NCI-H1417 (cell line): ENCODE results near the gene LSM11.
A peak's percentile ranks its signal among the peaks of the same experiment; 100 is the strongest.

Source experiments
- DNase-seq, 3 experiments: peaks; one replicate each; lab custom pipeline; 2025; lab: John Stamatoyannopoulos, UW

The LSM11 gene

DNA sequence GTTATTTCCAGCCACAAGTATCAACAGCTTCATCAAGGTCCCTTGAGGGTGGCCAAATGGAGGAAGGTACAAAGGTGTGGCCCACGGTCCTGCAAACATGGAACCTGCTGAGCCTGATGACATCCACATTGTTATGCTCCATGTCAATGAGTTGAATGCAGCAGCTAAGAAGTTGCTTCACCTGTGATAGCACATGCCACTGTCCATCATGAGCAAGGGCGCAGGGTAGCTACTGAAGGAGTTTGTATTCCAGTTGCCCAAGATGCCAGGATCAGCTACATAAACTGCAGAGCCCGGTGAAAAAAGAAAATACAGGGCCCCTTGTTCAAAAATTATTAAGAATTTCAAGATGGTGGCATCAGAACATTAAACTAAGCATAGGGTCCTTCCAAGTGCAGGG is 24.2 kb downstream of the LSM11 start:
- DNase-seq, result no peak

DNA sequence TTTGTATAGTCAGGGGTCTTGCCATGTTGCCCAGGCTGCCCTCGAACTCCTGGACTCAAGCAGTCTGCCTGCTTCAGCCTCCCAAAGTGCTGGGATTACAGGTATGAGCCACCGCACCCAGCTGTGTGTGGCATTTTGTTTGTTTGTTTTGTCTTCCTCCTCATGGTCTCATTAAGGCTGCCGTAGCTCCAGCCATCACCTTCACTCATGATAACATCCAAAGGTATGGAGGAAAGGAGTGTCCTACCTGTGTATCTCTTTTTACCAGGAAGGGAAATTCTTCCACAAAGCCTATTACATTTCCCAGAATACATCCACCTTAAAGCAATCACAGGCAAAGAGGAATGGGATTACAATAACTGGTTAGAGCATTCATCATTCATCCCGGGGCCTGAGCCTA is 27.2 kb downstream of the LSM11 start:
- DNase-seq, result no peak

DNA sequence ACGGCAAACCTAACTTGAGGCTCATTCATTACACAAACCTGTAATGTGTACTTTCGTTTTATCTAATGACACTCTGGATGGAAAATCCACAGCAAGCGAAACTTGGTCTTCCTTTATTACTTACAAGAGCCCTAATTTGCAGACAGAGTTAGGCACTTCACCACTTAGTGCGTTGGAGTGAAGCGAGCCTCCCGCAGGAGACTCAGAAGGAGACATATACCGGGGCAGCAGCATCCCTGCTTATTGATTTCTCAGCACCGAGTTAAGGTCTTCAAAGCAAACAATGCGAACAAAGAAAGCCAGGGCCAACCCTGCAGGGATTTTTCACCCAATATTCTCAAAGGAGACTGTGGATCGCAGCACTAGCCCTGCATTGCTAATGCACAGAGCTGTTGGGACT is 28.6 kb downstream of the LSM11 start:
- peak in 2 of 3 experiments; percentile 1 to 66 for DNase-seq

DNA sequence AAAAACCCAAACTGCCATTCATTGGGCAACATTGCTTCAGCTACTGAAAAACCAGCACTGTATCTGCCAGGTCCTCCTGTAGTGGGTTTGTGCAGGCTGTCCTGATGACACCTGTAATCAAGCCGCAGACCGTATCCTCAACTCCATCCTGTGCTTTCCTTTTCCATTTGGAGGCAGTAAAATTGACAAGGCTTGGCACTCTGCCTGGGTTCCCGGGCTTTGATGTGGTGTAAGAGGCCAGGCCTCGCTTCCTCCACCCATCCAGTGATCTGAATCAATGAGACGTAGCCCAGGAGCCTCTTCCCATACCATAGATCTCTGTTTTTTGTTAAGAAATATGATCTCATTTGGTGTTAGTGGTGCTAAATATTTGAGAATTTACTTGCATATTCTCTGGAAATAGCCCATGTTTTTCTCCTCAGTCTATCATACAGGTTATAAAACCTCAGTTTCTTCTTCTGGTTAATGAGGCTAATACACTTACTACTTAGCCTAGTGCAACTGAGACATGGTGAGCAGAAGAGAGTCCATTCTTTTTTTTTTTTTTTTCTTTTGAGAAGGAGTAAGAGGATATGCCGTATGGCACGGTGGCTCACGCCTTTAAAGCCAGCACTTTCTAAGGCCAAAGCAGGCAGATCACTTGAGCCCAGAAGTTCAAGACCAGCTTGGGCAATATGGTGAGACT is 34.8 kb downstream of the LSM11 start:
- DNase-seq, result peak in 1 of 3 experiments; percentile 87

DNA sequence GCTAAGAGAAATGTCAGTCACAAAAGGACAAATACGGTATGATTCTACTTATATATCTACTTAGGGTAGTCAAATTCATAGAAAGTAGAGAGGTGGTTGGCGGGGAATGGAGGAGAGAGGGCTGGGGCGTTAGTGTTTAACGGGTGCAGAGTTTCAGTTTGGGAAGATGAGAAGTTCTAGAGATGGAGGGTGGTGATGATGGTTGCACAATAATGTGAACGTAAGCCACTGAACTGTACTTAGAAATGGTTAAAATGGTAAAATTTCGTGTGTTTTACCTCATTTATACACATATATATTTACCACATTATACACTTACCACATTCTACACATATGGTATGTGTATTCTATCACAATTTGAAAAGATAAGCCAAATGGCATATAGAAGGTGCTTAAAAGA is 35.7 kb downstream of the LSM11 start:
- DNase-seq, result no peak

DNA sequence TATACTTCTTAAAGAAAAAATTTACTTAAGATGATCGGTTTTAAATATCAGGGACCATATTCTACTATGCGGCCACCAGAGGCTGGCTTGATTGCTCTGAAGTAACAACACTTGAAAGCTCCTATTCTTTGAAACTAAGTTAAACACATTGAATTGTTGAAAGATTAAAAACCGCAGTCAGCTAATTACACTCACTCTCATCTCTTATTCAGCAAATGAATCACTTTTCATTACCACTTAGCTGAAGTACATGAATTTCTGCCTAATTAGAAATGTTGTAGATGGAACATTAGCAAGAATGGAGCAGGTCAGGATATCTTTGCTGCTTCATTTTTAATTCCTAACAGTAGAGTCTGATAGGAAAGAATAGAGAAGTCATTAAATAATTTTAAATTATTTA is 42.3 kb downstream of the LSM11 start:
- peak in 2 of 3 experiments; percentile 16 to 76 for DNase-seq

DNA sequence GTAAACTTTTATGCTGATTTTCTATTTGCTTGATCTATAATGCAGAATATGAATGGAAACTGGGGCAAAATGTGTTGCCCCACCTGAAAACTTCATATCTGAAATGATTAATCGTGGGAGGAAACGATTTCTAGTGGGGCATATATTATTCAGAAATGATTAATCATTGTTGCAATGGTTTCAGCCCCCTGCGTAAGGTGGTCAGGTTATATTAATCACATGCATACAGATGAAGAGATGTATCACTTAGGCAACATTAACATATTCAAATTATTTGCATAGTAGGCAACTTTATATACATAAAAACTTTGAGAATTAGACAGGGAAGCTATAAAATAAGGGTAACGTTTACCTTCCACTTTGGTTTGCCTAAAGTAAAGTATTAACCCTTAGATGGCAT is 49.8 kb downstream of the LSM11 start:
- DNase-seq, result no peak

DNA sequence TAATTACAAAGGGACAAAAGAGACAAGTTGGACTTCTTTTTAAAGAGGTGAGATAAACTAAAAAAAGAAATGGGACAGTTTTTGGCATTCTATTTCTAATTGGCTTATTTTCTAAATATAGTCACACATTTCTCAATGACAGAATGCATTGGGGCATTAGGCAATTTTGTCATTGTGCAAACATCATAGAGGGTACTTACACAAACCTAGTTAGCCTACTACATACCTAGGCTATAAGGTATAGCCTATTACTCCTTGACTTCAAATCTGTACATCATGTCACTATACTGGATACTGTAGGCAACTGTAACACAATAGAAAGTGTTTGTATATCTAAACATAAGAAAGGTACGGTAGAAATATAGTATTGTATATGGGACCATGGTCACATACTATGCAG is 56.1 kb downstream of the LSM11 start:
- DNase-seq, result peak in 1 of 3 experiments; percentile 0

DNA sequence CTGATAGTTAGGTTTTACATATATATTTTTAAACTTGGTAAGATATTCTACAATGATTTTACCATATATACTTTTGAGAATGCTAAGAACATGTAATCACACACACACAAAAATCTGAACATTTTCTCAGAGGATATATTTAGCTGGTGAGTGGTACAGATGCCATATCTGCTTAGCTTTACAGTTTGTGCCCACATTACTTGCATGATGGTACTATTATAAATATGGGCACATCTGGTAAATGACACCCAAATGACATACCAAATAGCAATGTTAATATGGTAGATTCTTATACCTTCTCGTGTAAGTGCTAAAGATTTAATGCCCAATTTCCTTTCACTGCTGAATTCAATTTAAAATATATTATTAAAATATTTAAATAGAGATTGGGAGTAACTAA is 56.6 kb downstream of the LSM11 start:
- no peak for DNase-seq

DNA sequence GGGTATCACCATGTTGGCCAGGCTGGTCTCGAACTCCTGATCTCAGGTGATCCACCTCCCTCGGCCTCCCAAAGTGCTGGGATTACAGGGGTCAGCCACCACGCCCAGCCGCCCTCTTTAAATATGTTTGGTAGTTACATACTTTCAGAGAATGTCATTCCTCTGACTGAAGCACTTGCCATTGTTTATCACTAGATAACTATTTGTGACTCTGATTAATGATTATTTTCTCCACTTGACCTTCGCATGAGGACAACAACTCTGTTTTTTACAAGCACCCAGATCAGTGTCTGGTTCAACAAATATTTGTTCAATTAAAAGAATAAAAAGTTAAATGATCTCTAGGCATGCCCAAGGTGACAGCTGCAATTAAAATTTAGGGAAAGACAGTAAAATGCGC is 59.2 kb downstream of the LSM11 start:
- DNase-seq, result no peak

DNA sequence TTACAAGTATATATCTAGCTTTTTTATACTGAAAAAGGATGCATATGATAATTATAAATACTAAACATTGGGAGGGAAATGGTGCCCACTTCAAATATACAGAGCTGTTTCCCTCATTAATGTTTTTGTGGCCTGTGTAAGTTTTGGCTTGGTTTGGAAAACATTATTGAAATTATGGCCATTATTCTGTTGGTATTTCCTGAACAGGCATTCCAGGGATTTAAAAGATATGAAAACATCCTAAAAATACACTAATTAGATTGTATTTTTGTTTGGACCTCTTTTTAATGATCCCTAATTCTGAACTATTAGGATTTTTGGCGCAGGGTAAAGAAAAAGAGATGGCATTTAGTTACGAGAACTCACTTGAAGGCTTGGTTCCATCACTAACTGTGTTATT is 64.5 kb downstream of the LSM11 start:
- no peak for DNase-seq
